HCT116 (cell line): ENCODE data around the gene ZNF839. TPM values are rescaled to one million over a fixed set of nuclear protein-coding genes. Genes with fewer than 3 reads are reported as not detected.

Source experiments
- ATAC-seq: fragments of 200-7000 bp; cut with Tn5 transposase; 2 replicates; pipeline ENCODE4 v1.9.1; 2020; ENCODE audit warnings: mild to moderate bottlenecking, moderate library complexity
- BruUV-seq: library from RNA; stranded (reverse); fragments of 400-500 nt; replicated peaks from 2 replicates; lab custom pipeline; 2021; lab: Mats Ljungman, UMichigan
- CTCF ChIA-PET: fragments of 300-600 bp; sonication (Branson Sonifier 250); formaldehyde crosslinking; loops from one replicate; lab custom pipeline; 2021; ENCODE audit warnings: antibody characterized with exemption; lab: Charles Lee
- POLR2A ChIA-PET: fragments of 300-600, 350-600 bp; sonication (Branson Sonifier 250); formaldehyde crosslinking; loops from one replicate; lab custom pipeline; 2021; ENCODE audit warnings: antibody characterized with exemption; lab: Charles Lee
- RAD21 ChIA-PET, 2 experiments: fragments of 300-600 bp; sonication (Branson Sonifier 250); formaldehyde crosslinking; loops; one replicate each; lab custom pipeline; 2023; ENCODE audit warnings: low total read pairs in 2 of 2; ENCODE audit not compliant: uncharacterized antibody in 2 of 2, unreplicated experiment in 2 of 2, low non-redundant PET in 1 of 2; lab: Charles Lee
- DNase-seq: peaks from one replicate; pipeline ENCODE4 v3.0.0-alpha.2; 2010; ENCODE audit warnings: low read depth, low spot score
- H2AFZ ChIP-seq: fragments of 200-600 bp; shearing (Covaris generic), sonication (generic); 2 replicates; pipeline ENCODE4 v1.6.1; 2017; ENCODE audit warnings: low read depth, mixed run types, mixed read lengths, antibody characterized with exemption, low read length; ENCODE audit not compliant: poor library complexity, severe bottlenecking
- H3K27ac ChIP-seq: 2 replicates; pipeline ENCODE4 v1.5.1; 2012; ENCODE audit warnings: low read depth, low read length
- H3K27me3 ChIP-seq: fragments of 200-600 bp; sonication (generic); 2 replicates; pipeline ENCODE4 v1.6.1; 2016; ENCODE audit warnings: mixed run types, low read length, mixed read lengths; ENCODE audit not compliant: insufficient read depth
- H3K36me3 ChIP-seq, 2 experiments: fragments of 200-500 bp in 1 of 2; fragments of 200-600 bp in 1 of 2; sonication (Bioruptor generic) in 1 of 2; sonication (generic) in 1 of 2; 2 replicates each; pipeline versions ENCODE4 v1.5.1 to v1.6.1; 2014 to 2016; ENCODE audit warnings: low read length in 2 of 2, inconsistent platforms in 1 of 2, mixed read lengths in 1 of 2, mixed run types in 1 of 2; ENCODE audit not compliant: insufficient read depth in 2 of 2, control insufficient read depth in 1 of 2
- H3K4me1 ChIP-seq, 2 experiments: fragments of 200-600 bp in 1 of 2; sonication (generic) in 1 of 2; 2 replicates each; pipeline versions ENCODE4 v1.5.1 to v1.6.1; 2012 to 2017; ENCODE audit warnings: low read length in 2 of 2, inconsistent platforms in 1 of 2, mild to moderate bottlenecking in 1 of 2, mixed read lengths in 1 of 2, mixed run types in 1 of 2, moderate library complexity in 1 of 2; ENCODE audit not compliant: insufficient read depth in 2 of 2, control insufficient read depth in 1 of 2
- H3K4me2 ChIP-seq: fragments of 200-600 bp; sonication (generic); 2 replicates; pipeline ENCODE4 v1.6.1; 2017; ENCODE audit warnings: mixed run types, low read length, mixed read lengths
- H3K4me3 ChIP-seq, 2 experiments: fragments of 200-600 bp in 1 of 2; sonication (generic) in 1 of 2; replicated peaks in 1 of 2; 2 replicates each; pipeline ENCODE4 v1.5.1; 2011 to 2016; ENCODE audit warnings: low read length in 2 of 2, control low read depth in 1 of 2, low read depth in 1 of 2, mild to moderate bottlenecking in 1 of 2, mixed read lengths in 1 of 2, mixed run types in 1 of 2
- H3K79me2 ChIP-seq: fragments of 200-600 bp; sonication (generic); 2 replicates; pipeline ENCODE4 v1.6.1; 2017; ENCODE audit warnings: mild to moderate bottlenecking, mixed run types, low read length, moderate library complexity, mixed read lengths; ENCODE audit not compliant: insufficient read depth
- H3K9ac ChIP-seq: fragments of 200-600 bp; sonication (generic); 2 replicates; pipeline ENCODE4 v1.6.1; 2016; ENCODE audit warnings: low read length, mixed read lengths
- H3K9me2 ChIP-seq: fragments of 200-600 bp; sonication (generic), shearing (Covaris generic); 2 replicates; pipeline ENCODE4 v1.6.1; 2017; ENCODE audit warnings: mixed run types, mild to moderate bottlenecking, moderate library complexity; ENCODE audit not compliant: insufficient read depth
- H3K9me3 ChIP-seq, 2 experiments: fragments of 200-500 bp in 1 of 2; fragments of 200-600 bp in 1 of 2; sonication (Bioruptor generic) in 1 of 2; sonication (generic) in 1 of 2; 2 replicates each; pipeline ENCODE4 v1.6.1; 2014 to 2017; ENCODE audit warnings: low read length in 2 of 2, mixed read lengths in 2 of 2, inconsistent platforms in 1 of 2, low read depth in 1 of 2, mild to moderate bottlenecking in 1 of 2, mixed run types in 1 of 2, moderate library complexity in 1 of 2; ENCODE audit not compliant: control insufficient read depth in 1 of 2, insufficient read depth in 1 of 2
- H4K20me1 ChIP-seq: fragments of 200-600 bp; sonication (generic), shearing (Covaris generic); 2 replicates; pipeline ENCODE4 v1.6.1; 2017; ENCODE audit warnings: mixed run types, mild to moderate bottlenecking, moderate library complexity; ENCODE audit not compliant: insufficient read depth
- CBX3 ChIP-seq: IDR thresholded peaks from 2 replicates; pipeline ENCODE4 v1.6.1; 2012; ENCODE audit warnings: low read depth
- EGR1 ChIP-seq: IDR thresholded peaks from 2 replicates; pipeline ENCODE4 v1.6.1; 2012; ENCODE audit warnings: low read depth
- ELF1 ChIP-seq: IDR thresholded peaks from 2 replicates; pipeline ENCODE4 v1.6.1; 2012; ENCODE audit warnings: low read depth, borderline replicate concordance
- EZH2 ChIP-seq: fragments of 200-600 bp; sonication (generic); IDR thresholded peaks from 2 replicates; pipeline ENCODE4 v1.6.1; 2017; ENCODE audit warnings: antibody characterized with exemption, mixed run types
- EZH2phosphoT487 ChIP-seq: fragments of 200-600 bp; IDR thresholded peaks from 2 replicates; pipeline ENCODE4 v1.6.1; 2018; ENCODE audit warnings: antibody characterized with exemption, borderline replicate concordance
- FOSL1 ChIP-seq: IDR thresholded peaks from 2 replicates; pipeline ENCODE4 v1.6.1; 2012; ENCODE audit warnings: low read depth
- JUND ChIP-seq: IDR thresholded peaks from 2 replicates; pipeline ENCODE4 v1.6.1; 2012
- POLR2AphosphoS5 ChIP-seq: IDR thresholded peaks from 2 replicates; pipeline ENCODE4 v1.6.1; 2011; ENCODE audit warnings: mild to moderate bottlenecking, low read depth, low read length, moderate library complexity
- RAD21 ChIP-seq: IDR thresholded peaks from 2 replicates; pipeline ENCODE4 v1.6.1; 2012; ENCODE audit warnings: low read depth, mild to moderate bottlenecking
- REST ChIP-seq: IDR thresholded peaks from 2 replicates; pipeline ENCODE4 v1.6.1; 2012; ENCODE audit warnings: low read depth
- SIN3A ChIP-seq: IDR thresholded peaks from 2 replicates; pipeline ENCODE4 v1.6.1; 2012; ENCODE audit warnings: low read depth
- SP1 ChIP-seq: IDR thresholded peaks from 2 replicates; pipeline ENCODE4 v1.6.1; 2012; ENCODE audit warnings: low read depth
- SRF ChIP-seq: IDR thresholded peaks from 2 replicates; pipeline ENCODE4 v1.6.1; 2012; ENCODE audit warnings: low read depth
- ZNF274 ChIP-seq: fragments of 200-500 bp; sonication (Bioruptor generic); IDR thresholded peaks from 2 replicates; pipeline ENCODE4 v1.6.1; 2014; ENCODE audit warnings: mild to moderate bottlenecking, low read depth, low read length, inconsistent platforms
- intact Hi-C: fragments of 100-400 bp; cut with micrococcal nuclease; formaldehyde crosslinking; loops from 2 replicates; pipeline ENCODE4 v1.10.0; 2022
- total RNA-seq: library from RNA; stranded (reverse); gene quantifications from one replicate; pipeline ENCODE4 v1.2.1, GENCODE V29; 2021; ENCODE audit not compliant: unreplicated experiment
- TF ChIP-seq, protein P1 (sequence below), 3 experiments: fragments of 200-600 bp in 1 of 3; sonication (generic) in 1 of 3; IDR thresholded peaks in 2 of 3; conservative IDR thresholded peaks in 1 of 3; 2 replicates each; pipeline ENCODE4 v1.5.1; 2012 to 2017; ENCODE audit warnings: low read depth in 2 of 3, low read length in 2 of 3, antibody characterized with exemption in 1 of 3, borderline replicate concordance in 1 of 3, control low read depth in 1 of 3, mild to moderate bottlenecking in 1 of 3, mixed read lengths in 1 of 3, mixed run types in 1 of 3, moderate library complexity in 1 of 3; ENCODE audit not compliant: insufficient read depth in 1 of 3

Gene ZNF839
- total RNA-seq, 1 experiment from 2014 or later = 17.7 TPM

GRCh38 chr14:102353126-102353619, 33.6 kb downstream of the ZNF839 start:
- ChIA-PET POLR2A (no interaction called here), RAD21 (no interaction called here), CTCF (no interaction called here)
- intact Hi-C loops = no loop called here
- no peak for ATAC-seq
- Histone ChIP-seq H3K79me2 (no peaks in the 10 kb centered on the region), H3K4me1 (no peaks in the 10 kb centered on the region), H3K36me3 (peaks cover 16 to 33% of the 10 kb centered on the region in 2 experiments; a peak in 3 of 4 replicates), H3K9me2 (no peaks in the 10 kb centered on the region), H3K9ac (no peak overlapping the region), H3K27ac (no peak overlapping the region), H3K4me2 (no peak overlapping the region), H3K27me3 (no peaks in the 10 kb centered on the region), H3K4me3 (no peak overlapping the region), H3K9me3 (no peaks in the 10 kb centered on the region), H4K20me1 (no peaks in the 10 kb centered on the region), H2AFZ (no peak overlapping the region)
- no TSS peak for BruUV-seq
- no peak for TF ChIP-seq CBX3
- no peak for TF ChIP-seq RAD21
- TF ChIP-seq, protein P1, sequence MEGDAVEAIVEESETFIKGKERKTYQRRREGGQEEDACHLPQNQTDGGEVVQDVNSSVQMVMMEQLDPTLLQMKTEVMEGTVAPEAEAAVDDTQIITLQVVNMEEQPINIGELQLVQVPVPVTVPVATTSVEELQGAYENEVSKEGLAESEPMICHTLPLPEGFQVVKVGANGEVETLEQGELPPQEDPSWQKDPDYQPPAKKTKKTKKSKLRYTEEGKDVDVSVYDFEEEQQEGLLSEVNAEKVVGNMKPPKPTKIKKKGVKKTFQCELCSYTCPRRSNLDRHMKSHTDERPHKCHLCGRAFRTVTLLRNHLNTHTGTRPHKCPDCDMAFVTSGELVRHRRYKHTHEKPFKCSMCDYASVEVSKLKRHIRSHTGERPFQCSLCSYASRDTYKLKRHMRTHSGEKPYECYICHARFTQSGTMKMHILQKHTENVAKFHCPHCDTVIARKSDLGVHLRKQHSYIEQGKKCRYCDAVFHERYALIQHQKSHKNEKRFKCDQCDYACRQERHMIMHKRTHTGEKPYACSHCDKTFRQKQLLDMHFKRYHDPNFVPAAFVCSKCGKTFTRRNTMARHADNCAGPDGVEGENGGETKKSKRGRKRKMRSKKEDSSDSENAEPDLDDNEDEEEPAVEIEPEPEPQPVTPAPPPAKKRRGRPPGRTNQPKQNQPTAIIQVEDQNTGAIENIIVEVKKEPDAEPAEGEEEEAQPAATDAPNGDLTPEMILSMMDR (IDR thresholded peaks at IDR 0.05 in 2 of 3, conservative IDR thresholded peaks at IDR 0.05 in 1 of 3; ENCODE audit: borderline replicate concordance in 1 of 3, insufficient read depth in 1 of 3, low read depth in 2 of 3, low read length in 2 of 3) = no peak
- no peak for TF ChIP-seq EZH2
- TF ChIP-seq REST = no peak
- TF ChIP-seq JUND = no peak
- no peak for TF ChIP-seq POLR2AphosphoS5
- no peak for TF ChIP-seq FOSL1
- TF ChIP-seq EGR1 = no peak
- no peak for TF ChIP-seq SIN3A
- no peak for TF ChIP-seq SRF
- TF ChIP-seq ELF1 = no peak
- no peak for TF ChIP-seq ZNF274
- TF ChIP-seq EZH2phosphoT487 = no peak
- TF ChIP-seq SP1 = no peak
- DNase-seq = no peak
